ENCODE measurements around the gene DPP10.
"Not testable (repeated sequence)": the region's sequence is repeated elsewhere in the genome, so short reads cannot be mapped to it uniquely, and the experiment has no call there.

Gene DPP10

DNA sequence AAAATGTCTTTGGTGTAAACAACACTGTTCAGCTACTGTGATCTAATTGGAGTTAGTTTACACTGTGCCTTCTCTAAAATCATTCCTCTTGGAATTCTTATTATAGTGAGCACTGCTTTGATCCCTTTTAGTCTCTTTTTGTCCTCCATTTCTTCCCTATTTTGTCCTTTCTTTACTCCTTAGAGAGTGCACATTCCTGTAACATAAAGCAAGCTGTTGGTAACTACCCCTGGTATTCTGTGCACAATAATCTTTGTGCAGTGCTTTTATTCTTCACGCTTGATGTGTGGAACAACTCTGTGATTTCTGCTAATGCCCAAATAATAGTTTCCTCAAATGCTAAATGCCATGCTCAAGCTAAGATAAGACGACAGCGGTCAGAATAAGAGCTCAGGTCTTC is 401.5 kb downstream of the DPP10 start:
- no peak for DNase-seq

DNA sequence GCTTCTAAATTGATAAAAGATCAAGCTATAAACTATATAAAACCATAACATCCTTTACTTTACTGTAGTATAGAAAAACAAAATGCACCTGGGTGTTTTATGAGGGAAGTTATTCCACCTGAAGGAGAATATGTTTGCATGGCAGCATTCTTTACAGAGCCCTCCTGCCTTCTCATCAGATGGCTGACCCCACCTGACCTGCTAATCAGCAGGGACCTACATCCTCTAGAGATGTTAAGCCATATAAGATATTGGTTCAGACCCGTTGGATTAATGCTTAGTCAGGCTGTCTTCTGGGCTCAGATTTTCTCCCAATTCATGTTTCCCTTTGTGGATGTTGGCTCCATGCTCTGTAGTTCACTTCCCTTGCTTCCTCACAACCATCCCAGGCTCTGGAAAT is 414.8 kb downstream of the DPP10 start:
- DNase-seq, result no peak

DNA sequence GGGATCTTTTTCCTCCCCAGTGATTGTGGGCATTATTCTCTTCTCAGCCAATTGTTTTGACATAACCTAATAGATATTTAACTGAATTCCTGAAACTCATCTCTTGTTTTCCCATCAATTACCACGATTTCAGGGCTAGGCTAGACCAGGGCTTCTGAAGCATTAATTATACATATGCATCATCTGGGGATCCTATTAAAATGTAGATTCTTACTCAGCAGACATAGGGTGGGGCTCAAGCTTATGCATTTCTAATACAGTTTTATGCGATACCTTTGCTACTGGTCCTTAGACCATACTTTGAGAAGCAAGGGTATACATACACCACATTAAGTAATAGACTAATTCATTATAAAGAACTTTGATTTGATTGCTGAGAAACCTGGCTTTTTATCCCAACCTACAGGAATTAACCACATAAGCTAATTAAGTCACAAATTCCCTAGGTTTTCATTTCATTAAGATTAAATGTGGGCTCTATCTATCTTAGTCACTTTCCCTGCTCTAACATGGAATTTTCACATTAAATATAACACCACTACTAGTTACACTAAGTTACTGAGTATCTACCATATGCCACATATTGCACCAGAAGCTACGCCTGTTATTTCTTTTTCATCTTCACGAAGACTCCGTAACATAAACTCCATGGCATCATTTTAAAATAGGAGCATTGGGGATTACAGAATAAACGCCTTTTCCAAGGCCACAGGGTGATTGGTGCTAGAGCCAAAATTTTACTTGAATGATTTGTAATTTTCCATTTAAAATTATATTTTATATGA is 417.5 kb downstream of the DPP10 start:
- no peak for DNase-seq

DNA sequence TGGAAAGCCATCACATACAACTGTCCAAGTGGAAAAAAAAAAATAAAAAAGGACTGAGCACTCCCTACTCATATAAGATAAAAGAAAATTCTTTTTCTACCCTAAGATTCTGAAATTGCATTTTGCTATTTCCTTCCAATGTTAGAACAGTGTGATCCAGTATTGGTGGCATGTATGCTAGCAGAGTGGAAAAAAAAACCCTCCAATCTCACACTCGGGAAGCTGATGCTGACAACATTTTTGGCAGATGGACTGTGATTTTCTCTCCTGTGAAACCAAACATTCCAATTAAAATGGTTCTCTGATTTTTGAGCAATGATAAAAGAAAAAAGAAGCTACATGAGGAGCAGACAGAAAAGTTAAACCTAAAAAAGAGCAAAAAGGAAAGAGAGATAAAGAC is 419.8 kb downstream of the DPP10 start:
- DNase-seq, result no peak

DNA sequence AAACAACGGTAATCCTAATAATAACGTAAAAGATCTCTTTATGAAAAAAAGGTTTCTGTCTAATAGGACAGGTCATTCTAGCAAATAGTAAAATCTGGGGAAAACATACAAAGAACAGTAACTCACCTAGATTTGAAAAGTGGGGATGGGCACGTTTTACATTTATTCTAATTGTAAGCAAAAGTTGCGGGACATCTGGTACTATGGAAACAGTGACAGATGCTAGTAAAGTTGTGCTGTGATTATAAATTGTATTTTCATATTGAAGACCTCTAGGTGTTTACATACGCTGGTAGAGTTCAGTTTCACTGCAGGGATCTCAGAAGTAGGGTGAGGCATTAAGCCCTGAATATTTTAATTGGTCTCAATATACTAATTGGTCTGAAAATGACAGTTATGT is 422.5 kb downstream of the DPP10 start:
- DNase-seq, result no peak

DNA sequence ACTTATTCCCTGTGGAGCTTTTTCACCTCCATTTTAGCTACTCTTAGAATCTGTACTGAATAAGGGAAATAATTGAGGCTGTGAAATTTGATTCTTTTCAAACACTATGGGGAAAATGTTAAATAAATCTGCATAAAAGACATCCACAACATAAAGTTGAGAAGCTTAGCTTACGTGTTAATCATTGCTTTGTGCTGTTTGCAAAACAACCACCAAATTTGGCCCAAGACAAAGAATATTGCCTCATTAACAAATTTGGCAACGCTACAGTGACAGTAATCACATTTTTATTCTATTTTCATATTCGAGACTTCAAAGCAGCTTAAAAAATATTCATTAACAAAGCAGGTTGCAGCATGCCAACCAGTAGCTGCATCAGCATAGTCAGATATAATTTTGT is 437.6 kb downstream of the DPP10 start:
- no peak for DNase-seq

DNA sequence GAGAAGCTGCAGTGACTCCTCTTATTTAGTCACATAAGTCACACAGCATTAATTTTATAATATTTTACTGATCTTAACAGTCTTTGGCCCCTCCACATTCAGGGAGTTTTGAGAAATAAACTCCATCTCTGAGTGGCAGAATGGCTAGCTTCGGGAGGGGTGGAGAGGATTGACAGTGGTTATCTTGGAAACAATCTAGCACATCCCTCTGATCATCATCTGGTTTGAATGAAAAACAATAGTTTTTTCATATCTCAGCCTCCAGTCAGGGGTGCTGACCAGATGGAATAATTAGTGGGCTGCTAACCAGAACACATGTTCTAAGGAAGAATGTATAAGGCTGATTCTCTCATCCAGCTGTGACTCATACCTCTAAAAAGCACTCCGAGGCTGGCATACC is 477.5 kb downstream of the DPP10 start:
- no peak for DNase-seq

DNA sequence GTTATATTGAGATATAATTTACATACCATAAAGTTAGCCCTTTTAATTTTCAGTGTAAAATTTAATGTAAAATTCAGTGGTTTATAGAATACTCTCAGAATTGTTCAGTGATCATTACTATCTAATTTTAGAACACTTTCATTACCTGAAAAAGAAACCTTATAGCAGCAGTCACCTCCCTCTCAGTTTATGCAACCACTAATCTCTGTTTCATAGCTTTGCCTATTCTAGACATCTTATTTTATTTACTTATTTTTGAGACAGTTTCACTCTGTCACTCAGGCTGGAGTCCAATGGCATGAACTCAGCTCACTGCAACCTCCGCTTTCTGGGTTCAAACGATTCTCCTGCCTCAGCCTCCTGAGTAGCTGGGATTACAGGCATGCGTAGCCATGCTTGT is 479.6 kb downstream of the DPP10 start:
- DNase-seq, result no peak

DNA sequence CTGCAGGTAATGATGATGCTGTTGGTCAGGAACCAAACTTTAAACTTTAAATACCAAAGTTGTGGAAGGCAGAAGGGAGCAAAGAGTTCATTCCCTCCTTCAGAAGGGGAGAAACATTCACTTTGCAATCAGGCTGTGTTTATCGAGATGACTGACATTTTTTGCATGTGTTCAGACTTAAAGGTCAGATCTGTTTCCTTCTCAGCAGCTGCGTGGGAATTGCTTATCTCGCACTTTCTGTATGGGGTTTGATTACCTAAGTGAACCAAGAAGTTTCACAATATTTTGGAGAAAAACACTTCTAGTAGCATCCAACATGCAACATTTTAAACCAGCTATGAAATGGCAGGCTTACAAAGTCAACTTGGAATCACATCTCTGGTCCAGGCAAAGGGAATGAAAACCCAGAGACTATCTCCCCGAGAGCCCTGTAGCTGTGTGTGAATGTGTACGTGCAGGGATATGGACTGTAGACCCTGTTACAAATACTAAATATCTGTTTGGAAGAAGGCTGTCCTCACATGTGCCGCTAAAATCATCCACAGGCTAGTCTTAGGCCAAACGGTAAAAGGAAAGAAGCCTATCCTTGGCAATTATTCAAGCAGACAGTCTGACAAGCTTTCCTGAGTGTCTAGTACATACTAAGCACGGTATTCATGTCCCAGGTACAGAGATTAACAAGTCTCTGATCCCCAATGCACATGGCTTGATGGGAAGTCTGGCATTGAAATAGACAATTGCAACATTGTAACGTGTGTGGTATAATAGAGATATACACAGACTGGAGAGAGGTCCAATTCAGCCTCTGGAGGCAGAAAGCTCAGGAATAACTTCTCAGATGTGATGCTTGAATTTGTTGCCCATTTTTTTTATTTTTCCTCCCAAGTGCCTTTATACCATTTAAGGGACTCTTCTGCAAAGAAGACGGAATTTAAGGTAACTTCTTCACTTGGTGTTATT is 483.1 kb downstream of the DPP10 start:
- no peak for DNase-seq

DNA sequence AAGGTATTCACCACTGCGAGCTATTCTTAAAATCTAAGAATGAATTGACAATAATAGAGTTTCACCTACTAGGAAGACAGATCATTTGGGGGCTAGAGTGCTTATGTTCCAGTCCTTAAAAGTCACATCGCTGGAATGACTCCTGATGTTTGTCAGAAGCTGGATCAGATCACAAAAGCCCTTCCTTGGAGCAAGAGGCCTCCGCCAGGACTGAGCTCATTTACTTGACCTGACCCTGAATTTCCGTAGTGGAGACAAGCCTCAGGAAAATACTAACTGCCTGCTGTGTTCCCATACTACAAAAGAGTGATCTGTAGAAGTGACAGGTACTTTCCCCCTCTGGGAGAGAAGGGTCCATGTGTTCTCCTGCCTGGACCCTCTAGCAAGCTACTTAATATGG is 483.9 kb downstream of the DPP10 start:
- no peak for DNase-seq

DNA sequence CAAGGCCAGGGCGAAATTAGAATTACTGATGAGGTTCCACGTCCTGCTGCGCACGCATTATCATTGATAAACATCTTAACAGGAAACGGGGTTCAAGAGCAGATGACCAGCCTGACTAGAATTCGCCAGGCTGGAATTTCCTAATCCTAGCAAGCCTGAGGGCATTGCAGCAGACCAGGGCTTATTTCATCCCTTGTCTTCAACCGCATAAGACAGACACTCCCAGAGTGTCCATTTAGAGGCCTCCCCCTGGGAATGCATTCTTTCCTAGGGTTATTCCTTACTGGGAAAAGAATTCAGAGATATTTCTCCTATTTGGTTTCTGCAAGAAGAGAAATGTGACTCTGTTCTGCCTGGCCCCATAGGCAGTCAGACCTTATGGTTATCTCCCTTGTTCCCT is 486.8 kb downstream of the DPP10 start:
- no peak for DNase-seq

DNA sequence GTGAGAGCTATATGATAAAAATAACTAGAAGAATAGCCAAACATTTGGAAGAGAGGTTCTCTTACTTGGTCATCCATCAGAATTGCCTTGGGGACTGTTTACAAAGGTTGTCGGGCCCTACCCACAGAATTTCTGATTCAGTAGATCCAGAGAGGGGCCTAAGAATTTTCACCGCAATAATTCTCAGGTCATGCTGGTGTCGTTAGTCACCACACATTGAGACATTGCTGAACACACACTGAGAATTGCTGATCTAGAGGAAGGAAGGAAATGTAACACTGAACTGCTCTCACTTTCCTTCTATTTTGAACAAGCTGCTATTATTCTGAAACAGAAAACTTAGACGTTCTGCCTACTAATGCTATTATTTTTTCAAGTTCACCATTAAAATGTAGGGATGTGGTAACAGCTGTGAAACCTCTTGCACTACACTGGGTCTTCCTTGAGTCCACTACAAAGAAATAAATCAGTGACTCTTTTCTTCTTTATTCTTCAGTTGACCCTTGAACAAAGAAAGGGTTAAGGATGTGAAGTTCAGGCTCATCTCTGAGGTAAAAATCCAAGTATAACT is 491.3 kb downstream of the DPP10 start:
- no peak for DNase-seq

DNA sequence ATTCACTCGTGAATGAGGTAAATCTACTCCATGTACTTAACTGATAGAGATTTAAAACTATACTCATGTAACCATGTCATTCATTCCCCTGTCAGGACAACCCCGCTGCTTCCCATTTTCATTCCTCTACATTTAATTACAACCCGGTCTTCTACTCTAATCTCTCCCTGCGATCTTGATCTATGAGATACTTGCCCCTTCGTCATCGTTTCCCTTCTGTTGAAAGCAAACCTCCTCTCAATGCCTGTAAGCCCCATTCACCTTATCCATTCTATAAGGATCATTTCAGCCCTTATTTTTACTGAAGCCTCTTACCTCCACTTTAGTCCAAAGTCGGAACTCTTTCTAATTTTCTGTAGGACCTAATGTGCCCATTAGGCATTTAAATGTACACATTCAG is 492.6 kb downstream of the DPP10 start:
- no peak for DNase-seq

DNA sequence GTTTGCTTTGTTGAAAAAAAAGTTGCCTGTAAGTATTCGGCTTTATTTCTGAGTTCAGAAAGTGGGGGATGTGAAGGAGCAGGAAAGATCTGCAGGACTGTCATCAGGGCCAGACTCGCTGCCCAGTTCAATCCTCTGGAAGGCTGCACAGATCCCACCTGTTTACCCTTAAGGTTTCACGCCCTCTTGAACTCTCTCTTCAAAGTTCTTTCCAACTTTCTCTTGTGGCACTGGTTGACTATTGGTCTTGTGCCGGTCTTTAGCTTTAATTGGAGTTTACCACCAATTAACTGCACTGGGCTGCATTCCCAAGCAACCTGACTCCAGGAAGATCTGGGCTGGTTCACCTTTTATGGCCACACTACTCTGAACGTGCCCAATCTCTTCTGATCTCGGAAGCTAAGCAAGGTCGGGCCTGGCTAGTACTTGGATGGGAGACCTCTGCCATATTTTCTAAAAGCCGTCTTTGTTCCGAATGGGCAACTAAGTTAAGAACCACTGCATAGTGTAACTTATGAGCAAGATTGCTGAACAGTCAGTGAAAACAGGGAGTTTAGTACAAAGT is 495.0 kb downstream of the DPP10 start:
- DNase-seq, result no peak

DNA sequence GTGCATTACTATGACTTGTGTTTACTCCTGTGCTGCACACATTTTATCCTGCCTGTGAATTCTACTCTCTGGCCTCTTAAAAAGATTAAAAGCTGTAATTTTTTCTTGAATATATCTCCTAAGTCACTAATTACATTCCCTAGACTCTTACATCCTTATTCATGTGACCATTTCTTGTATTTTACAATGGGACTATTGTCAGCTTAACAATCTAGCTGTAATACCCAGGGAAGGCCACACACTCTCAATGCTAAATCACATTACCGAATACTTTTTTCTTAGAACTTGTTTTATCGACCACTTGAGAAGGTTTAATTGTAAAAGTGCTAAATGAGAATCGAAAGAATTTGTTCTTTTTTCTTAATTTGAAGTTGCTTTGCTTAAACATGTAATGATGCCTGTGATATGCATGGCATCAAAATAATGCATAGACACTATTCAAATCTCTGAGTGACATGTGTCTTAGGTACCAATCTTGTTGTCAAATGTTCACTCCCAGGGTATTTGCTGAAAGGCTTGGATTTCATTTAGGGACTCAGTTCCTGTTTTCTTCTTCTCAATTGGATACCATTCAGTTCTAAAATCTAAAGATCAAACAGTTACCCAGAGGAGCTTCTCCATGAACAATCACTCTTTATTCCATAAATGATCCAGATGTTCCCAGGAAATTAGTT is 498.5 kb downstream of the DPP10 start:
- no peak for DNase-seq

DNA sequence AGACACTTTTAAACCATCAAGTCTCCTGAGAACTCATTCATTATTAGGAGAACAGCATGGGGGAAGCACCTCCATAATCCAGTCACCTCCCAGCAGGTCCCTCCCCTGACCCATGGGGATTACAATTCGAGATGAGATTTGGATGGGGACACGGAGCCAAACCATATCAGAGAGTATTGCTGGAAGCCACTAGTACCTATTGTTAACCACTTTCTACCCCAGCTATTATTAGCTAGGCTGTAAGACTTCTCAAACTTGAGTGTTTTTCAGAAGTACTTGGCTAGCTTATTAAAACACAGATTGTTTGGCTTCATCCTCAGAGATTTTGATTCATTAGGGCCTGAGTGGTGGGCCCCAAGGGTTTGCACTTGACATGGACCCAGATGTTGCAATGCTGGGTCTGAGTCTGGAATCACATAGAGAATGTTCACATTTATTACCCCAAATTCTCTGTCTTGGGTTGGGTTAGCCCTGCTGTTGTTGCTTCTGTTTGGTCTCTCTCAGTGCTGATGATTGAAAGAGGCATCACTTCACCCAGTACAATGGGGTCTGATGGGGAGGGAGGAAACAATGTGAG is 506.9 kb downstream of the DPP10 start:
- no peak for DNase-seq

DNA sequence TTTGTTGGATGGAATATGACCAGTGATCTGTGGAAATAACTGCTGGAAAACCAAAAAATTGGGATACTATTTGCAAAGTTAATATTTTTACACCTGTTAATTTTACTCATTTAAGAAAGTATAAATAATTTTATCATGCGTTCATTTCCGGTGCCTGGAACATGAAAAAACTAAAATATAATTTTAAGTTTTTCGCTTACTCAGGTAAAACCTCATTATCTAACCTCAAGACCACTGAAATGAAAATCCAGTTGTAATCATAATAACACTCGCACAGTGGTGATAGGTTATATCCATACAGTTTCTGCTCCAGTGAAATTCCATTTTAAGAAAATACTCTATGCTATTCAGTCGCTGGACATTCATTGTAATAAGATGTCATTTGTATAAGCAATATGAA is 517.9 kb downstream of the DPP10 start:
- DNase-seq, result no peak

DNA sequence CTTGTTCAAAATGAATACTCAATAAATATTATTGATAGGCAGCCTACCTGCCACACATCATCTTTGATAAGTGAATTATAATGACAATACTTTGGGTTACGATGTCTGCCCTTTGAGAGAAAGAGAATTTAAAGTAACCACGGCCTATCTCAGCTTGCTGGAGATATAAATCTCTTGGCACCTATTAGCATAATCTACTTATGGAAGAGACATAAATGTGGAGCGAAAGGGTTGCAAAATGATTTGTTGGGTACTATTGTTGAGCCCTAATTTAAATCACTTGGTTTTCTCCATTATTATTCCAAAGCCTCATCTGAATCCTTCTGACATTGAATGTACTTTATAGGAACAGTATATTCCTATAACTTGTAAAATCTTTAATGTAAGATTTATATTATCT is 520.1 kb downstream of the DPP10 start:
- no peak for DNase-seq

DNA sequence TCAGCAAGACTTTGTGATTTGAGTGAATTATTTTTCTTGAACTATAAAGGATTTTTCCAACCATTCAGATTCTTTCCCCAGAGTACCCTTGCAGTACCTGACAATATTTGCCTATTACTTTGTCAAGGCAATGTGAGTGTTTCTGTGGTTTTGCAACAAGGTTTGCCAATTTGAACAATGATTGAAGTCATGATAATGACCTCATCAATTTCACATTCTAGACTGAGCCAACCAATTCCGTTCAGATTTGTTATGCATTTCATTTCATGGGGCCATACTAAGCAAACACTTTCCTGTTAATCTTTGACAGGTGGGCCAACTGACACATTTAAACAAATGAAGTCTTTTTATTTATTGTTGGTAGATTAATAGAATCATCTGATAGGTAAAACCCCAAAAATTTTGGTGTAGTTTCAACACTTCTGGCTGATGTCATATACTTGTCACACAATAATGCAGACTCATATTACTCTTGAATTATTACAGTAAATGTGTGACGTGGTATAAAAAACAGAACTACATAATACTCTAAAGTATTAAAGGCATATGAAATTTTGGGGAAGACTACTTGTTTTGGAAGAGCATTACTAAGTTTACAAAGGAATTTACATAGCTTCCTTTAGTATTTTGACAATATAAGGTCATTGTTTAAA is 526.4 kb downstream of the DPP10 start:
- no peak for DNase-seq

DNA sequence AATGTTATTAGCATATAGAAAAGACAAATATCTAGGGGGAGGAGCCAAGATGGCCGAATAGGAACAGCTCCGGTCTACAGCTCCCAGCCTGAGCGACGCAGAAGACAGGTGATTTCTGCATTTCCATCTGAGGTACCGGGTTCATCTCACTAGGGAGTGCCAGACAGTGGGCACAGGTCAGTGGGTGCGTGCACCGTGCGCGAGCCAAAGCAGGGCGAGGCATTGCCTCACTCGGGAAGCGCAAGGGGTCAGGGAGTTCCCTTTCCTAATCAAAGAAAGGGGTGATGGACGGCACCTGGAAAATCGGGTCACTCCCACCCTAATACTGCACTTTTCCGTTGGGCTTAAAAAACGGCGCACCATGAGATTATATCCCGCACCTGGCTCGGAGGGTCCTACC is 561.9 kb downstream of the DPP10 start:
- DNase-seq, result not testable (repeated sequence)

DNA sequence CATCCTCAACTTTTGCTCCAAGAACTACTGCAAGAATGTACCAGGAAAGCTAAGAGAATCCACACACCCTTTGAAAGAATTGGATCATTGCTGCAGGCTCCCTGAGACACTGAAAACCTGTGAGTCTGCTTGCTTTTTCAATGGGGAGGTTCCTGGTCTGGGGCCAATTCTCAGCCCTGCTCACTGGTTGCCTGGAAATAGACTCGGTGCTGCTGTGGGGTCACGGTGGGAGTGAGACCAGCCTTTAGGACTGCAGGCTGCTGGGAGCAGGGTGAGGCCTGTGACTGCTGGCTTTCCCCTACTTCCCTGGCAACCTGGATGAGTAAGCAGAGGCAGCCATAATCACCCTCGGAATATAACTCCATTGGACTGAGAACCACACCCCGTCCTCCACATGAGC is 569.3 kb downstream of the DPP10 start:
- DNase-seq, result no peak

DNA sequence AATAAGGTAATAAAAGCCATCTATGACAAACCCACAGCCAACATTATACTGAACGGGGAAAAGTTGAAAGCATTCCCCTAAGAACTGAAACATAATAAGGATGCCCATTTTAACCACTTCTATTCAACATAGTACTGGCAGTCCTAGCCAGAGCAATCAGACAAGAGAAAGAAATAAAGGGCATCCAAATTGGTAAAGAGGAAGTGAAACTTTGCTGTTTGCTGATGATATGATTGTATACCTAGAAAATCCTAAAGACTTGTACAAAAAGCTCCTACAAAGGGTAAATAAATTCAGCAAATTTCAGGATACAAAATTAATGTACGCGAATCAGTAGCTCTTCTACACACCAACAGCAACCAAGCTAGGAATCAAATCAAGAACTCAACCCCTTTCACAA is 579.6 kb downstream of the DPP10 start:
- DNase-seq, result not testable (repeated sequence)
